Thoracic aorta (tissue), 2 donors: Measurements from ENCODE around the gene CRYGS. TPM values are rescaled to one million over a fixed set of nuclear protein-coding genes. Genes with fewer than 3 reads are reported as not detected.
"Not testable (repeated sequence)": the region's sequence is repeated elsewhere in the genome, so short reads cannot be mapped to it uniquely, and the experiment has no call there.

Experiments used
- ATAC-seq: fragments of 150-250 bp; one replicate; pipeline ENCODE4 v1.8.0; 2017; ENCODE audit warnings: low read depth; ENCODE audit not compliant: insufficient number of reproducible peaks, low FRiP score
- DNase-seq: peaks from one replicate; pipeline ENCODE4 v3.0.0-alpha.2; 2020; ENCODE audit warnings: low spot score
- H3K27ac ChIP-seq, 2 donors: fragments of 200-600 bp; sonication (generic); 1 replicate in 1 of 2; 2 replicates in 1 of 2; pipeline ENCODE4 v1.5.1; 2016; ENCODE audit warnings: mild to moderate bottlenecking in 2 of 2, moderate library complexity in 2 of 2
- H3K27me3 ChIP-seq: fragments of 200-600 bp; sonication (generic); replicated peaks from 2 replicates; pipeline ENCODE4 v1.6.0; 2016; ENCODE audit warnings: mild to moderate bottlenecking; ENCODE audit not compliant: insufficient read depth
- H3K36me3 ChIP-seq: fragments of 200-600 bp; sonication (generic); one replicate; pipeline ENCODE4 v1.5.1; 2016
- H3K4me1 ChIP-seq, 2 donors: fragments of 200-600 bp; sonication (generic); 1 replicate in 1 of 2; 2 replicates in 1 of 2; pipeline versions ENCODE4 v1.5.1 to v1.6.0; 2016; ENCODE audit warnings: low read depth in 2 of 2, mild to moderate bottlenecking in 1 of 2; ENCODE audit not compliant: control insufficient read depth in 1 of 2
- H3K4me3 ChIP-seq: fragments of 200-600 bp; sonication (generic); 2 replicates; pipeline ENCODE4 v1.5.1; 2016; ENCODE audit warnings: mild to moderate bottlenecking
- H3K9me3 ChIP-seq: fragments of 200-600 bp; sonication (generic); 2 replicates; pipeline ENCODE4 v1.5.1; 2016
- CTCF ChIP-seq: fragments of 200-600 bp; sonication (generic); IDR thresholded peaks from one replicate; pipeline ENCODE4 v1.5.1; 2019; ENCODE audit warnings: antibody characterized with exemption
- total RNA-seq, 2 donors: library from RNA; depleted of rRNA; stranded (reverse); fragments of >200 nt; gene quantifications; one replicate each; pipeline versions ENCODE4 v1.1.0 to v1.2.3, GENCODE V29; 2016

The CRYGS gene
- total RNA-seq, 2 donors from 2014 or later = 3.7 to 4.4 TPM

GRCh38 chr3:186538779-186539178 is 5.4 kb downstream of the CRYGS start:
- no peak overlapping the region for H3K27ac ChIP-seq
- H3K4me1 ChIP-seq = peaks cover 0 to 6% of the 10 kb centered on the region in 2 donors
- no peak overlapping the region for H3K4me3 ChIP-seq
- no peaks in the 10 kb centered on the region for H3K36me3 ChIP-seq
- H3K9me3 ChIP-seq = no peaks in the 10 kb centered on the region
- TF ChIP-seq CTCF = no peak
- no peaks in the 10 kb centered on the region for H3K27me3 ChIP-seq
- DNase-seq (no peak), ATAC-seq (no peak)

DNA sequence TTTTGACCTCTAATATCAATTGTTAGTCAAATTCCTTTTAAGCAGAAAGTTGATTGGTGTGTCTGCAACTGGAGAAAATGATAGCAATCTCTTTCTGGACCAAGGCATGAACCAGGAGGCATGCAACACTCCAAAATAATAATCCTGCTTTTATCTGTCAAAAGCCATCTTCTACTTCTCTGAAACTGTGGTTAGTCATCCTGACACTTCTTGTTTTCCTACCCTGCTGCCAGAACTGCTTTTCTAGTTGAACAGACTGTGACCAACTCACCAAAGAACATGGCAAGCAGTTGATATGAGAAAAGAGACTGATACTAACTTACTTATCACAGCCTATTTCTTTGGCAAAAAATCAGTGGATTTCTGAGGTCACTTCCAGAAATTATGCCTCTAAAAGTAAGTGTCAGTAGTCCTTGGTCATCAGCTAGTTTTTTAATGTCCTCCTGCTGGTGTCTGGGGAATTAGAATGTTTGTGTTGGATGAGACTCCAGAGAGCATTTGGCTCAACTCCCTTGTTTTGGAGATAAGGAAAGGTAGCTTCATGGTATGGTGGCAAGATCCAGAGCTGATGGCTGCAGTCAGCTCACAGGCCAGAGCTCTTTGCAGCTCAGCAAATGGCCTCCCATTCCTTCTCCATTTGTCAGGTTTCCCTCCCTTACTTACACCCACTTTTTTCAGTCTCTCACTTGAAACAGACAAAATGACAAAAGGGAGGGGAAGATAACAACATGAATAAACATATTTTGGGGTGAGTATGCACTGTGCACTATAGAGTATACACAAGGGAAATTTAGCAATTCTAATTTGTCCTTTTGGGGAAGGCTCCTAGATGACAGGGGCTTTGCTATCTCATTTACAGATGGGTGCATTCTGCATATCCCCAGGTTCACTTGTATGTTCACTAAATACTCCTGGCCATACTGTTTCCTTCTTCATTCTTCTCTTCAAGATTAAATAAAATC is 7.0 kb downstream of the CRYGS start:
- Histone ChIP-seq H3K36me3 (no peaks in the 10 kb centered on the region), H3K4me1 (peaks cover 0 to 6% of the 10 kb centered on the region in 2 donors), H3K27ac (no peak overlapping the region), H3K27me3 (no peaks in the 10 kb centered on the region), H3K9me3 (no peaks in the 10 kb centered on the region), H3K4me3 (no peak overlapping the region)
- DNase-seq (no peak), ATAC-seq (no peak)
- no peak for TF ChIP-seq CTCF

- no peaks in the 10 kb centered on the region for H3K36me3 ChIP-seq
- DNase-seq (no peak), ATAC-seq (no peak)
- H3K9me3 ChIP-seq = no peaks in the 10 kb centered on the region
- H3K4me1 ChIP-seq = no peaks in the 10 kb centered on the region
- H3K27ac ChIP-seq = no peak overlapping the region
- TF ChIP-seq CTCF = no peak
- H3K4me3 ChIP-seq = no peak overlapping the region
- H3K27me3 ChIP-seq = no peaks in the 10 kb centered on the region
Observed at GRCh38 chr3:186534113-186534669, 10.0 kb downstream of the CRYGS start.

GRCh38 chr3:186532598-186533072 is 11.5 kb downstream of the CRYGS start:
- Histone ChIP-seq H3K27ac (no peak overlapping the region), H3K36me3 (no peaks in the 10 kb centered on the region), H3K27me3 (no peaks in the 10 kb centered on the region), H3K4me1 (no peaks in the 10 kb centered on the region), H3K9me3 (no peaks in the 10 kb centered on the region), H3K4me3 (no peak overlapping the region)
- TF ChIP-seq CTCF = no peak
- no peak for ATAC-seq
- DNase-seq = no peak

- H3K4me1 ChIP-seq, H3K9me3 ChIP-seq, H3K4me3 ChIP-seq, ATAC-seq, H3K27me3 ChIP-seq, DNase-seq, H3K27ac ChIP-seq, H3K36me3 ChIP-seq: not testable (repeated sequence)
Observed at GRCh38 chr3:186531694-186532093, 12.5 kb downstream of the CRYGS start.
